VCaP (cell line): ENCODE data around the gene OR2T8.

ENCODE experiments used
- H3K27ac ChIP-seq: fragments of 450-650 bp; 2 replicates; pipeline ENCODE4 v1.5.1; 2017
- TF ChIP-seq, protein P1 (sequence below): fragments of 450-650 bp; conservative IDR thresholded peaks from 2 replicates; pipeline ENCODE4 v1.5.1; 2017; ENCODE audit warnings: mild to moderate bottlenecking, moderate library complexity

The OR2T8 gene

DNA sequence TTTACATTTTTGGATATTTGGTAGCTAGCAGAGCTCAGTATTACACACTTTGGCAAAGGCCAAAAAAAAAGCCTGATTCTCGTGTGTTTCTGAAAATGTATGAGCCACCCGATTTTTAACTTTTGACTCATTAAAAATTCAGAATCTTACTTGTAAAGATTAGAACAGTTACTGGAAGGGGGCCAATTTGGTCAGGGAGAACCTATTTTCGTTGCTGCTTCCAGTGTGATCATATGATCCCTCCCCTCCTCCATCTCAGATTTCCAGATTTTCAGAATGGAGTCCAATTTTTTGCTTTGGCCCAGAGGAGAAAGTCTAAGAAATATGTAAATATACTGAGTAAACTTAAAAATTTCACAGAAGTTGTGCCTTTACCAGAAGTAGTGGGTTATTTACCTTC is 41.7 kb downstream of the OR2T8 start:
- no peak overlapping the region for H3K27ac ChIP-seq
- TF ChIP-seq, protein P1, sequence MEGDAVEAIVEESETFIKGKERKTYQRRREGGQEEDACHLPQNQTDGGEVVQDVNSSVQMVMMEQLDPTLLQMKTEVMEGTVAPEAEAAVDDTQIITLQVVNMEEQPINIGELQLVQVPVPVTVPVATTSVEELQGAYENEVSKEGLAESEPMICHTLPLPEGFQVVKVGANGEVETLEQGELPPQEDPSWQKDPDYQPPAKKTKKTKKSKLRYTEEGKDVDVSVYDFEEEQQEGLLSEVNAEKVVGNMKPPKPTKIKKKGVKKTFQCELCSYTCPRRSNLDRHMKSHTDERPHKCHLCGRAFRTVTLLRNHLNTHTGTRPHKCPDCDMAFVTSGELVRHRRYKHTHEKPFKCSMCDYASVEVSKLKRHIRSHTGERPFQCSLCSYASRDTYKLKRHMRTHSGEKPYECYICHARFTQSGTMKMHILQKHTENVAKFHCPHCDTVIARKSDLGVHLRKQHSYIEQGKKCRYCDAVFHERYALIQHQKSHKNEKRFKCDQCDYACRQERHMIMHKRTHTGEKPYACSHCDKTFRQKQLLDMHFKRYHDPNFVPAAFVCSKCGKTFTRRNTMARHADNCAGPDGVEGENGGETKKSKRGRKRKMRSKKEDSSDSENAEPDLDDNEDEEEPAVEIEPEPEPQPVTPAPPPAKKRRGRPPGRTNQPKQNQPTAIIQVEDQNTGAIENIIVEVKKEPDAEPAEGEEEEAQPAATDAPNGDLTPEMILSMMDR, result no peak

DNA sequence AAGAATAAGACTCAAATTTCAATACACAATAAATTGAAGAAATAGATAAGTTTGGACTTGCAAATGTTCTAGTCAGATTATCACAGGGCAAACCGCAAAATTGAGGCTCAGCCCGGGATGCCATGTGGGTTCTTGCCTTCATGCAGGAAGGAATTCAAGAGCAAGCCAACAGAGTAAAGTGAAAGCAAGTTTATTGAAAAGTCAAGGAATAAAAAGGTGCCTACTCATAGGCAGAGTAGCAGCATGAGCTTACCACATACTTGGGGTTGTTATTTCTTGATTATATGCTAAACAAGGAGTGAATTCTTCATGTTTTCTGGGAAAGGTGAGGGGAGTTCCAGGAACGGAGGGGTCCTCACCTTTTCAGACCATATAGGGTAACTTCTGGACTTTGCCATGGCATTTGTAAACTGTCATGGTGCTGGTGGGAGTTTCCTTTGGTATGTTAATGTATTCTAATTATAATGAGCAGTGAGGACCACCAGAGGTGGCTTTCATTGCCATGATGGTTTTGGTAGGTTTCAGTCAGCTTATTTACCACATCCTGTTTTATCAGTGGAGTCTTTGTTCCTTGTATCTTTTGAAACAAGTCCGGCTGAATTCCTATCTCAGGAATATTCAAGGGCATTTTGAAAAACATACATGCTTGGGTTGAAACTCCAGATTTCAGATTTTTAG is 43.0 kb downstream of the OR2T8 start:
- TF ChIP-seq, protein P1, result no peak
- no peak overlapping the region for H3K27ac ChIP-seq

DNA sequence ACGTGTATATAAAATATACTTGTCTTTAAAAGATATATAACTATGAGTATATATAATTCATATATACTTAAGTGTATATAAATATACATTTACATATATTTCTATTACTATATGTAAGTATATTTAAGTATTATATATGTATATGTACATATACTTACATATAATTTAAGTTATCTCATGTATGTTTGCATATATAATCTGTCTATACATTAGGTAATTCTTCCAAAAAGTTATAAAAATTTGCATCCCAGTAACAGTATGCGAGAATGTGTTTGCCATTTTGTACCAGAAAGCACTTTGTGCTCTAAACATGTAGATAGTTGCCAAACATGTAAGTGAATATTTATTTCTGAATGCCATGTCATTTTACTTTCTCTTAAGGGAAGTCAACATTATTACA is 44.9 kb downstream of the OR2T8 start, which contains the start of gene OR2AK2:
TSS of gene OR2AK2 (plus strand) at position 301 of the 400 bp plus-strand sequence. CDS start 144 bp downstream, outside the sequence.
- TF ChIP-seq, protein P1, result no peak
- no peak within 1 kb of the TSS for H3K27ac ChIP-seq

DNA sequence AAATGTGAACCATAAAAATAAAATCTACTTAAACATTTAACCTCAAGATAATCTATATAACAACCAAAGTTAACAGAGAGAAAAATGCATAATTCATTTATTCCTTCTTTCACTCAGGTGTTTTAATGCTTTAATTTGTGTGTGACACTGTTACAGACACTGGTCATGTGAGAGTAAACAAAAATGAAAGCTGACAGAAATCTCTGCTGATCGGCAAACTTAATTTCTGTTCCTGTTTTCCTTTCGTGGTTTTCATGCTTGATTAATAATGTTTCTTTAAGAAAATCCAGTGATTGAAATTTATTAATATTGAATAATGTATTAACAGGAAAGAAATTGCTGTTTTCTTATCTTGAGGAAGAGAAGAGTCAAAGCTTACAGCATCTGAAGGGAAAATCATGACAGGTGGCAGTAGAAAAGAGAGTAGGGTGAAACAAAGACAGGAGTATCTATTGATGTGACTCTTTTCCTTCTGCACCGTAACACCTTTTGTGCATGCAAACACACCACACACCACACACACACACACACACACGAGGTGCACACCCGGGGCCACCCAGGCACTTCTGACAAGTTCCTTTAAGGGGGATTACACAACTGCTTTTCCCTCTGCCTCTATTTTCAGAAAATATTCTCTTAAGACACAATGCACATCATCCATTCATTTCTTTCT is 46.6 kb downstream of the OR2T8 start:
- TF ChIP-seq, protein P1, result no peak
- H3K27ac ChIP-seq, result no peak overlapping the region
